22Rv1 (cell line): ENCODE results near the gene SPIN1.

Experiments
- ZFX ChIP-seq: fragments of 450-650 bp; IDR thresholded peaks from 2 replicates; pipeline ENCODE4 v1.6.1; 2017; ENCODE audit warnings: antibody characterized with exemption, borderline replicate concordance
- TF ChIP-seq, protein P1 (sequence below): fragments of 450-650 bp; IDR thresholded peaks from 2 replicates; pipeline ENCODE4 v1.5.1; 2017; ENCODE audit warnings: mild to moderate bottlenecking

DNA sequence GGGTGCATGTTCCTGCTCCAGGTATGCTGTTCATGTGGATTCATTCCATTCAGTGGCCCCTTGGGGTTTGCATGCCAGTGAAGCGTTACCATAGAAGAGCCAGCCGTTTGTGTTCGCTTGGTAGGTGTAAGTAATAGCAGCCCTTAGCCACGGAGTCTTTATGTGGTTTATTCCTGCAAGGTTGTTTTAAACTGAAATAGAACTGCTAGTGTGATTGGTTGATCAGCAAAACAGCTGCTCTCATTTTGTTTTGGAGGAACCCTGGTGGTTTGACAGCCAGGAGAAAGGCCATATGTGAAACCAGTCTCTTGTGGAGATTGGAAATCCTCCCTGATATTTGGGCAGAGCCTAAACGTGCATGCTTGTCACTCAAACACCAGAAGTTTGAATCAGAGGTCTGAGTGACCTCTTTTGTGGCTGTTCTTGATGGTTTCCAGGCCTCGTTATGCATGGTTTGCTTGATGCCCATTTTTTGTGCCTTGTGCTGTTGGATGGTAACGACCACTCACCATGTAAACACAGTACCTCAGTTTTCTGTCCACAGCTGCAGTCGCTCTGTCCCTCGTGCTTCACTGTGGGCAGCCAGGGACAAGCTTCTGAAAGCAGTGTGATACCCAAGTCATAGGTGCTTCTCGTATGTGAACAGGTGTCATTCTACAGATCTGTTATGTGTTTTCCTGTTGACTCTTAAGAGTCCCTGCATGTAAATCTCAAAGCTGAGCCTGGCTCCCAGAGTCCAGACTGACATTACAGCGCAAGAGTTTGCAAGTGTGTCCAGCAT is 88.4 kb downstream of the SPIN1 start:
- TF ChIP-seq, protein P1, sequence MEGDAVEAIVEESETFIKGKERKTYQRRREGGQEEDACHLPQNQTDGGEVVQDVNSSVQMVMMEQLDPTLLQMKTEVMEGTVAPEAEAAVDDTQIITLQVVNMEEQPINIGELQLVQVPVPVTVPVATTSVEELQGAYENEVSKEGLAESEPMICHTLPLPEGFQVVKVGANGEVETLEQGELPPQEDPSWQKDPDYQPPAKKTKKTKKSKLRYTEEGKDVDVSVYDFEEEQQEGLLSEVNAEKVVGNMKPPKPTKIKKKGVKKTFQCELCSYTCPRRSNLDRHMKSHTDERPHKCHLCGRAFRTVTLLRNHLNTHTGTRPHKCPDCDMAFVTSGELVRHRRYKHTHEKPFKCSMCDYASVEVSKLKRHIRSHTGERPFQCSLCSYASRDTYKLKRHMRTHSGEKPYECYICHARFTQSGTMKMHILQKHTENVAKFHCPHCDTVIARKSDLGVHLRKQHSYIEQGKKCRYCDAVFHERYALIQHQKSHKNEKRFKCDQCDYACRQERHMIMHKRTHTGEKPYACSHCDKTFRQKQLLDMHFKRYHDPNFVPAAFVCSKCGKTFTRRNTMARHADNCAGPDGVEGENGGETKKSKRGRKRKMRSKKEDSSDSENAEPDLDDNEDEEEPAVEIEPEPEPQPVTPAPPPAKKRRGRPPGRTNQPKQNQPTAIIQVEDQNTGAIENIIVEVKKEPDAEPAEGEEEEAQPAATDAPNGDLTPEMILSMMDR = no peak
- TF ChIP-seq ZFX = no peak
